ENCODE data around the gene TNPO3. TPM values are rescaled to one million over a fixed set of nuclear protein-coding genes. Genes with fewer than 3 reads are reported as not detected.

The TNPO3 gene
- total RNA-seq, 8 experiments from 2014 or later = 45.3 to 63.9 (median 52.0) TPM

DNA sequence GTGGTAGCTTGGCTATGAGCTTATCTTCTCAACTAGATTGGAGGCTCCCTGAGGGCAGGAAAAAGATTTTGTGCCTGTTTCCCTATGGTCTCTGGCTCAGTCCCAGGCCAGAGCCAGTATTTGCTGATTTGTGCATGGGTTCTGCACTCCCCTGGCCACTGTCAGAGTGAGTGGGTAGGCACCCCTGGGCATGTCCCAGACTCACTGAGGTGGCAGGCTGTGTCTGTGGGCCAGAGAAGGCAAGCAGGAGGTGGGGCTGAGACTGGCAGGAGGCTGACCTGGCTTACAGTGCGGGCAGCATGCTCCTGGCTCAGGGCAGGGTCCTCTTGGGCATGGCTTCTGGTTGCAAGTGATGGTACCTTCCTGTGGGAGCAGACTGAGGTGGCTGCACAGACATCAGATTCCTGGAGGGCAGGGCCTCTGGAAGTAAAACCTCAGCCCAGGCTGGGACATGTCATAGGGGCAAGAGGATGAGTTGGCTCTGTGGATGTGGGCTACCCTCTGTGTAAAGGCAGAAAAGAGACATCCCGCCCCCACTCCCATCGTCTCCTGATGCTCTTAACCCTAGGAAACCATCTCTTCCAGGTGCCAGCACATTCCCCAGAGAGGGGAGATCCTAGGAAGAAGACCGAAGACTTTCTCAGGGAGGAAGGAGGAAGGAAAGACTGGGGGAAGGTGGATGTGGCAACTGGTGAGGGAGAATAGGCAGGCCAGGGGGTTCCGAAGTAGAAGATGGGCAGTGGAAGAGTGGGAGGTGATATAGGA is 148.7 kb downstream of the TNPO3 start:
- in situ Hi-C loops (cut with MboI; ENCODE audit: low pct_unique_long_range_greater_than_20kb in 2 of 9, low sequenced_read_pairs in 9 of 9, unreplicated experiment in 9 of 9) = loop anchor here in 1 of 9 experiments (25.0 kb wide), 1 partner anchor 181 kb away; no protein-coding TSS in a partner anchor
- H3K4me3 ChIP-seq = no peak overlapping the region
- 75 to 91% (median 77%) methylated on average over 2 to 4 of the region's 5 CpGs; no CpG with 5 or more reads in 7 of the 10 experiments for WGBS, 10 experiments
- no peak for ATAC-seq (replicated peaks in 6 of 8)
- peaks cover 0 to 11% of the 10 kb centered on the region in 2 donors for H3K4me1 ChIP-seq (replicated peaks in 1 of 2)
- H3K27ac ChIP-seq = no peak overlapping the region

DNA sequence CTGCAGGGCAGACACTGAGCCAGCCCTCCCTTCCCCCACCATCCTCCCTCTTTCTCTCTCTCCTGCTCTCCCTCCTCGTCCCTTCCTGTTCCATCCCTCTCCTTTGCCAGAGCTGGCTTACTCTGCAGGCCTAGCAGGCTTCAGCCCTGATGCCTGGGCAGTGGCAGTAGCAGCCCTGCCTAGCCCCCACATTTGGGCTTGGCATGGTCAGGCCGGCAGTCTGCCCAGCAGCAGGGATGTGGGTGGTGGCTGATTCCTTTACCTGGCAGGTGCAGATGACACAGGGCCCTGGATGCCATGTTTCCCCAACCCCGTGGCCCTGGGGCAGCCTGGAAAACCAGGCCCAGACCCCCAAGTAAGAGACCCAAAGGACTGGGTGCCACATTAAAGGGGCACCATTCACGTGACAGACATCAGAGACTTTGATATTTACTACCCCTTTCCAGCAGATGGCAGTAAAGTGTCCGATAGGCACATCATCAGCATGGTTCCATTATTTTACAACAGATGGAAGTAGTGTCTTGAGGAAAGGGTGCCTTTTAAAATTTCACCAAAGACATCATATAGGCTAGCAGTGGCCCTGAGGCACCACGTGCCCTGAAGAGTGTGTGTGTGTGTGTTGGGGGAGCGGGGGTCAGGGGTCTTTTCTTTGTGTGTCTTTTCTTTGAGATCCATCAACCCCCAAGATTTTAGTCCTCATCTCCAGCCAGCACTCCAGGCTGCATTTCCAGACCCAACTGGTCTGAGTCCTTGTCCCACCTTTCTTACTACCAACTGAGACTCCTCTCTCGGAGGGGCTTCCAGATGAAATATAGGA is 150.3 kb downstream of the TNPO3 start:
- Histone ChIP-seq H3K27ac (no peak overlapping the region), H3K4me3 (no peak overlapping the region), H3K4me1 (replicated peaks in 1 of 2) (peaks cover 0 to 7% of the 10 kb centered on the region in 2 donors)
- peak in 6 of 8 experiments; percentile 17 to 83 (median 30) for ATAC-seq (replicated peaks in 6 of 8)
- WGBS, 10 experiments = 17 to 86% (median 64%) methylated on average over 1 to 4 of the region's 8 CpGs; no CpG with 5 or more reads in 5 of the 10 experiments
- in situ Hi-C loops (cut with MboI; ENCODE audit: low pct_unique_long_range_greater_than_20kb in 2 of 9, low sequenced_read_pairs in 9 of 9, unreplicated experiment in 9 of 9) = loop anchor here in 1 of 9 experiments (25.0 kb wide), 1 partner anchor 183 kb away; no protein-coding TSS in a partner anchor

Other genes with a start within 250 kb of the TNPO3 start
- gene FLNC, start 224.7 kb downstream of the TNPO3 start, total RNA-seq = 100 to 1,000 TPM in 1 of 8 experiments, 10 to 100 TPM in 5, 1 to 10 TPM in 2; 1.7 to 157 (median 25.9) TPM
- 100 to 1,000 TPM; 145 to 455 (median 235) TPM for gene ATP6V1F, start 192.3 kb downstream of the TNPO3 start, total RNA-seq
- gene KCP, start 144.4 kb downstream of the TNPO3 start, total RNA-seq = 1 to 10 TPM in 2 of 8 experiments, under 1 TPM in 6; 0.22 to 1.5 (median 0.32) TPM
- 1 to 10 TPM in 2 of 8 experiments, under 1 TPM in 6; 0.21 to 5.6 (median 0.65) TPM for gene IRF5, start 117.2 kb downstream of the TNPO3 start, total RNA-seq
- gene TSPAN33, start 89.6 kb upstream of the TNPO3 start, total RNA-seq = 10 to 100 TPM in 2 of 8 experiments, 1 to 10 TPM in 6; 2.0 to 24.0 (median 5.6) TPM
- gene SMO, start 133.5 kb upstream of the TNPO3 start, total RNA-seq = 10 to 100 TPM in 5 of 8 experiments, 1 to 10 TPM in 3; 2.9 to 33.9 (median 10.6) TPM
- 100 to 1,000 TPM in 2 of 8 experiments, 10 to 100 TPM in 5, 1 to 10 TPM in 1; 8.5 to 123 (median 23.8) TPM for gene AHCYL2, start 169.9 kb upstream of the TNPO3 start, total RNA-seq

Data from motor neuron (in vitro differentiated cells).